ENCODE results near the gene KRT86. TPM values are rescaled to one million over a fixed set of nuclear protein-coding genes. Genes with fewer than 3 reads are reported as not detected.

The KRT86 gene
- total RNA-seq, 1 experiment from 2014 or later: 0.48 TPM

- DNase-seq (ENCODE audit: low read depth): no peak
Measured at GRCh38 chr12:52356762-52357580, 82.5 kb downstream of the KRT86 start.

Other genes with a start within 250 kb of the KRT86 start
- 3.0 and 5.6 TPM in 2 replicates for gene NR4A1, start 223.2 kb upstream of the KRT86 start, total RNA-seq (2014; rRNA removed; shearing (Covaris generic))
- 46.5 and 56.1 TPM in 2 replicates for gene ATG101, start 204.7 kb upstream of the KRT86 start, total RNA-seq (2014; rRNA removed; shearing (Covaris generic))
- not detected in 2 replicates for gene SMIM41, start 194.9 kb upstream of the KRT86 start, total RNA-seq (2014; rRNA removed; shearing (Covaris generic))
- gene KRT80, start 82.6 kb upstream of the KRT86 start, total RNA-seq (2014; rRNA removed; shearing (Covaris generic)): 1.3 and 2.1 TPM in 2 replicates
- 0.68 and 2.3 TPM in 2 replicates for gene KRT7, start 41.4 kb upstream of the KRT86 start, total RNA-seq (2014; rRNA removed; shearing (Covaris generic))
- gene KRT81, start 16.9 kb downstream of the KRT86 start, total RNA-seq (2014; rRNA removed; shearing (Covaris generic)): 0.72 and 0.88 TPM in 2 replicates
- not detected in 2 replicates for gene KRT83, start 46.8 kb downstream of the KRT86 start, total RNA-seq (2014; rRNA removed; shearing (Covaris generic))
- not detected in 2 replicates for gene KRT85, start 92.8 kb downstream of the KRT86 start, total RNA-seq (2014; rRNA removed; shearing (Covaris generic))
- gene KRT84, start 111.0 kb downstream of the KRT86 start, total RNA-seq (2014; rRNA removed; shearing (Covaris generic)): not detected in 2 replicates
- gene KRT82, start 131.7 kb downstream of the KRT86 start, total RNA-seq (2014; rRNA removed; shearing (Covaris generic)): not detected in 2 replicates
- not detected in 2 replicates for gene KRT75, start 159.7 kb downstream of the KRT86 start, total RNA-seq (2014; rRNA removed; shearing (Covaris generic))
- gene KRT6B, start 177.5 kb downstream of the KRT86 start, total RNA-seq (2014; rRNA removed; shearing (Covaris generic)): not detected in 2 replicates
- not detected in 2 replicates for gene KRT6C, start 199.2 kb downstream of the KRT86 start, total RNA-seq (2014; rRNA removed; shearing (Covaris generic))
- gene KRT6A, start 218.6 kb downstream of the KRT86 start, total RNA-seq (2014; rRNA removed; shearing (Covaris generic)): not detected in 2 replicates
- not detected in 2 replicates for gene KRT5, start 245.7 kb downstream of the KRT86 start, total RNA-seq (2014; rRNA removed; shearing (Covaris generic))